Measurements from ENCODE around the gene DENND4C. TPM values are rescaled to one million over a fixed set of nuclear protein-coding genes. Genes with fewer than 3 reads are reported as not detected.

Gene DENND4C
- total RNA-seq, 1 experiment from 2014 or later: 26.6 TPM

- no peak overlapping the region for H4K5ac ChIP-seq (ENCODE audit: insufficient read length, low read depth, low read length)
- no peak overlapping the region for H2AK5ac ChIP-seq (ENCODE audit: insufficient read length, low read length)
- H3K9ac ChIP-seq (ENCODE audit: extremely low read depth, insufficient read length, low read length): no peak overlapping the region
- no peaks in the 10 kb centered on the region for H3K27me3 Mint-ChIP-seq (ENCODE audit: low read depth)
- no peaks in the 10 kb centered on the region for H3K4me1 ChIP-seq (ENCODE audit: insufficient read depth, low read length)
- no peak overlapping the region for H3K18ac ChIP-seq (ENCODE audit: insufficient read length, low read depth, low read length)
- no peak overlapping the region for H3T11ph ChIP-seq (ENCODE audit: low read length)
- H3K23me2 ChIP-seq (ENCODE audit: insufficient read length, low read depth, low read length, poor library complexity, severe bottlenecking): no peaks in the 10 kb centered on the region
- no peak overlapping the region for H3K4me2 ChIP-seq (ENCODE audit: insufficient read depth, insufficient read length, low read length)
- no peak overlapping the region for H2BK15ac ChIP-seq (ENCODE audit: low read depth, low read length)
- no peaks in the 10 kb centered on the region for H3K79me2 ChIP-seq (ENCODE audit: insufficient read depth, low read length)
- H4K8ac ChIP-seq (replicated peaks; ENCODE audit: insufficient read length, low read depth, low read length): no peak overlapping the region
- H3K4me1 Mint-ChIP-seq: no peaks in the 10 kb centered on the region
- peaks cover 0 to 54% (median 37%) of the 10 kb centered on the region in 3 experiments; a peak in 5 of 7 replicates for H3K36me3 Mint-ChIP-seq (ENCODE audit: insufficient read depth in 1 of 3, low read depth in 3 of 3)
- H3K4ac ChIP-seq (ENCODE audit: low read depth, low read length): no peak overlapping the region
- no peak overlapping the region for H2BK12ac ChIP-seq (ENCODE audit: insufficient read length, low read depth, low read length)
- H4K91ac ChIP-seq (ENCODE audit: insufficient read length, low read depth, low read length): no peak overlapping the region
- H3K27ac Mint-ChIP-seq: no peak overlapping the region
- no peak overlapping the region for H2AFZ ChIP-seq (ENCODE audit: low read length)
- no peaks in the 10 kb centered on the region for H3K9me3 Mint-ChIP-seq
- no peak overlapping the region for H3K27ac ChIP-seq (ENCODE audit: insufficient read length, low read depth, low read length)
- no peak overlapping the region for H3K56ac ChIP-seq (ENCODE audit: insufficient read length, low read depth, low read length)
- H3K79me1 ChIP-seq (ENCODE audit: insufficient read depth, low read depth, low read length, poor library complexity, severe bottlenecking): no peaks in the 10 kb centered on the region
- H3K14ac ChIP-seq (ENCODE audit: insufficient read depth, low read length): no peak overlapping the region
- no peak for DNase-seq
- no peak overlapping the region for H2BK120ac ChIP-seq (ENCODE audit: low read depth, low read length, poor library complexity, severe bottlenecking)
- WGBS (ENCODE audit: extremely low coverage, insufficient read length, low lambda C conversion rate): no CpG with 5 or more reads among the region's 3 CpGs
- H3K23ac ChIP-seq (ENCODE audit: insufficient read length, low read depth, low read length): no peak overlapping the region
- H3K27me3 ChIP-seq (ENCODE audit: insufficient read depth, low read length): no peaks in the 10 kb centered on the region
- no peaks in the 10 kb centered on the region for H4K20me1 ChIP-seq (ENCODE audit: control insufficient read depth, insufficient read depth, insufficient read length)
- TF ChIP-seq, protein P1, sequence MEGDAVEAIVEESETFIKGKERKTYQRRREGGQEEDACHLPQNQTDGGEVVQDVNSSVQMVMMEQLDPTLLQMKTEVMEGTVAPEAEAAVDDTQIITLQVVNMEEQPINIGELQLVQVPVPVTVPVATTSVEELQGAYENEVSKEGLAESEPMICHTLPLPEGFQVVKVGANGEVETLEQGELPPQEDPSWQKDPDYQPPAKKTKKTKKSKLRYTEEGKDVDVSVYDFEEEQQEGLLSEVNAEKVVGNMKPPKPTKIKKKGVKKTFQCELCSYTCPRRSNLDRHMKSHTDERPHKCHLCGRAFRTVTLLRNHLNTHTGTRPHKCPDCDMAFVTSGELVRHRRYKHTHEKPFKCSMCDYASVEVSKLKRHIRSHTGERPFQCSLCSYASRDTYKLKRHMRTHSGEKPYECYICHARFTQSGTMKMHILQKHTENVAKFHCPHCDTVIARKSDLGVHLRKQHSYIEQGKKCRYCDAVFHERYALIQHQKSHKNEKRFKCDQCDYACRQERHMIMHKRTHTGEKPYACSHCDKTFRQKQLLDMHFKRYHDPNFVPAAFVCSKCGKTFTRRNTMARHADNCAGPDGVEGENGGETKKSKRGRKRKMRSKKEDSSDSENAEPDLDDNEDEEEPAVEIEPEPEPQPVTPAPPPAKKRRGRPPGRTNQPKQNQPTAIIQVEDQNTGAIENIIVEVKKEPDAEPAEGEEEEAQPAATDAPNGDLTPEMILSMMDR (conservative IDR thresholded peaks at IDR 0.05): no peak
- no peak overlapping the region for H3K4me3 Mint-ChIP-seq
- H2BK20ac ChIP-seq (ENCODE audit: low read depth, low read length, poor library complexity, severe bottlenecking): no peak overlapping the region
- no peaks in the 10 kb centered on the region for H3K9me3 ChIP-seq (ENCODE audit: control insufficient read depth, low read depth, low read length)
- no peak overlapping the region for H2BK5ac ChIP-seq (ENCODE audit: insufficient read length, low read length)
These were observed 128.2 kb downstream of the DENND4C start for GRCh38 chr9:19358701-19359100.

Data from H9 (cell line).